Measurements from ENCODE around the gene PKDREJ.

PKDREJ gene

GRCh38 chr22:46212195-46212594, 50.9 kb downstream of the PKDREJ start:
- Histone ChIP-seq H3K27ac (no peak overlapping the region), H3K9ac (no peak overlapping the region), H3K4me3 (no peak overlapping the region), H3K9me3 (replicated peaks in 1 of 11) (peaks cover 33 to 51% (median 38%) of the 10 kb centered on the region in 11 experiments), H3K27me3 (no peaks in the 10 kb centered on the region), H3K36me3 (peaks cover 79 to 100% (median 96%) of the 10 kb centered on the region in 11 experiments), H3K4me1 (no peaks in the 10 kb centered on the region), H4K20me1 (no peaks in the 10 kb centered on the region; a peak in 1 of 22 replicates), H3K4me2 (no peak overlapping the region)
- no peak for TF ChIP-seq Cebpa-rat (IDR thresholded peaks at IDR 0.05)

- no peak for TF ChIP-seq Cebpa-rat (IDR thresholded peaks at IDR 0.05)
- H3K27ac ChIP-seq, result no peak overlapping the region
- H3K36me3 ChIP-seq, result peaks cover 77 to 98% (median 90%) of the 10 kb centered on the region in 11 experiments
- no peaks in the 10 kb centered on the region for H4K20me1 ChIP-seq
- H3K4me3 ChIP-seq, result no peak overlapping the region
- no peaks in the 10 kb centered on the region for H3K27me3 ChIP-seq
- H3K9ac ChIP-seq, result no peak overlapping the region
- H3K4me2 ChIP-seq, result no peak overlapping the region
- no peaks in the 10 kb centered on the region for H3K4me1 ChIP-seq
- H3K9me3 ChIP-seq (replicated peaks in 1 of 11), result peaks cover 44 to 65% (median 51%) of the 10 kb centered on the region in 11 experiments
These were observed 53.9 kb downstream of the PKDREJ start for GRCh38 chr22:46209262-46209661.

All from BLaER1 treated with 17β-estradiol and CSF1 and Interleukin-3, amounts not matched to agents 10 nM and 100 nM (cell line).